ENCODE measurements around the gene ZNF346.

DNA sequence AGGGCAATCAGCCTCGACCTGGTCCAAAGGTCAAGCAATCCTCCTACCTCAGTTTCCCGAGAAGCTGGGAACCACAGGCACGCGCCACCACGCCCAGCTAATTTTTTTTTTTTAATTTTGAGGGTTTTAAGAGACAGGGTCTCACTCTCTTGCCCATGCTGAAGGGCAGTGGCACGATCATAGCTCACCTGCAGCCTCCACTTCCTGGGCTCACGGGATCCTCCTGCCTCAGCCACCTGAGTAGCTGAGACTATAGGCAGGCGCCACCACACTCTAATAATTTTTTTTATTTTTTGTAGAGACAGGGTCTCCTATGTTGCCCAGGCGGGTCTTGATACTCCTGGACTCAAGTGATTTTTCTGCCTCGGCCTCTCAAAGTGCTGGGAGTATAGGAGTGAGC lies 17.5 kb upstream of the ZNF346 start:
- TF ChIP-seq POLR2A (IDR thresholded peaks at IDR 0.05; ENCODE audit: low read length) (no peak), GATA1 (IDR thresholded peaks at IDR 0.05; ENCODE audit: low read depth, low read length) (no peak)
